ENCODE results near the gene CYP11A1.

The CYP11A1 gene

DNA sequence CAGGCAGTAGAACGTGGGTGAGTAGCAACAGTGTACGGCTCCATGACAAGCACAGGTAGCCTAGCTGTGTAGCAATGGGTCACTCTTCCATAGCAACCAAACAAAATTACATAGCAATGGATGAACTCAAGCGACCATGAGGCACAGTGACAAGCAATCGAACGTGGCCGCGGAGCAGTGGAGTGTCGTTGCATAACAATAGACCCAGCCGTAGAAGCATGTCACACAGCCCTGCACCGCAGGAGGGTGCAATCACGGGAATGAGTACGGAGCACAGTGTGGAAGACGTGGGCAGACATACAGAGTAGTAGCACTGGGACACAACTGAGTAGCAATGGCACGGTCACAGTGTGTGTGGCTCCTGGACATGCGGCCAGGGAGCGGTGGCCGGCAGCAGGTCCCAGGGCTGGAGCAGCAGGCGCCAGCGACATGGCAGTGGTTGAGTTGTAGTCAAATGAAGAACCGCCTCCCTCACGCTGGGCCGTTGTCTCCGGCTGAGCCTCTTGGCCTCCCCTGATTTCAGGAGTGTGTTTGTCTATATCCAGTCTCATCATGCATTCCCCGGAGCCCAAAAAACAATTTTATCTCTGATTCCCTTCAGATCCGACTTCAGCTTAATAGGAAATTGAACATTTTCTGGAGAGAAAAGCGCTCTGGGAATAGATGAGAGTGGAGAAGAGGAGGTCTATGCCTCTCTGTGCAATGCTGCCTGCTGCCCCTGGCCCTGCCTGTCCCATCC lies 67.2 kb downstream of the CYP11A1 start:
- Histone ChIP-seq H3K4me2 (ENCODE audit: low read length) (no peak overlapping the region), H3K9me3 (ENCODE audit: control insufficient read depth, low read length) (no peaks in the 10 kb centered on the region), H3K4me1 (no peaks in the 10 kb centered on the region), H3K27me3 (ENCODE audit: control insufficient read depth, insufficient read depth, low read length) (no peaks in the 10 kb centered on the region), H3K9ac (no peak overlapping the region), H2AFZ (no peak overlapping the region), H3K79me2 (no peaks in the 10 kb centered on the region), H3K4me3 (ENCODE audit: low read depth, low read length) (no peak overlapping the region), H3K36me3 (ENCODE audit: control insufficient read depth, insufficient read depth, low read length) (no peaks in the 10 kb centered on the region), H3K27ac (no peak overlapping the region)
- TF ChIP-seq CTCF (IDR thresholded peaks at IDR 0.05) = no peak

GRCh38 chr15:74297887-74298286 lies 69.6 kb downstream of the CYP11A1 start:
- TF ChIP-seq CTCF (IDR thresholded peaks at IDR 0.05) = no peak
- Histone ChIP-seq H3K36me3 (ENCODE audit: control insufficient read depth, insufficient read depth, low read length) (no peaks in the 10 kb centered on the region), H3K4me1 (no peaks in the 10 kb centered on the region), H2AFZ (no peak overlapping the region), H3K9me3 (ENCODE audit: control insufficient read depth, low read length) (no peaks in the 10 kb centered on the region), H3K79me2 (no peaks in the 10 kb centered on the region), H3K27ac (no peak overlapping the region), H3K4me3 (ENCODE audit: low read depth, low read length) (no peak overlapping the region), H3K9ac (no peak overlapping the region), H3K4me2 (ENCODE audit: low read length) (no peak overlapping the region), H3K27me3 (ENCODE audit: control insufficient read depth, insufficient read depth, low read length) (no peaks in the 10 kb centered on the region)

- no peaks in the 10 kb centered on the region for H3K36me3 ChIP-seq (ENCODE audit: control insufficient read depth, insufficient read depth, low read length)
- no peaks in the 10 kb centered on the region for H3K27me3 ChIP-seq (ENCODE audit: control insufficient read depth, insufficient read depth, low read length)
- no peak overlapping the region for H3K4me3 ChIP-seq (ENCODE audit: low read depth, low read length)
- H3K4me1 ChIP-seq = no peaks in the 10 kb centered on the region
- TF ChIP-seq CTCF (IDR thresholded peaks at IDR 0.05) = no peak
- no peak overlapping the region for H3K27ac ChIP-seq
- H3K9ac ChIP-seq = no peak overlapping the region
- no peaks in the 10 kb centered on the region for H3K79me2 ChIP-seq
- no peak overlapping the region for H3K4me2 ChIP-seq (ENCODE audit: low read length)
- H3K9me3 ChIP-seq (ENCODE audit: control insufficient read depth, low read length) = no peaks in the 10 kb centered on the region
- H2AFZ ChIP-seq = no peak overlapping the region
Observed at GRCh38 chr15:74295800-74296199, 71.6 kb downstream of the CYP11A1 start.

DNA sequence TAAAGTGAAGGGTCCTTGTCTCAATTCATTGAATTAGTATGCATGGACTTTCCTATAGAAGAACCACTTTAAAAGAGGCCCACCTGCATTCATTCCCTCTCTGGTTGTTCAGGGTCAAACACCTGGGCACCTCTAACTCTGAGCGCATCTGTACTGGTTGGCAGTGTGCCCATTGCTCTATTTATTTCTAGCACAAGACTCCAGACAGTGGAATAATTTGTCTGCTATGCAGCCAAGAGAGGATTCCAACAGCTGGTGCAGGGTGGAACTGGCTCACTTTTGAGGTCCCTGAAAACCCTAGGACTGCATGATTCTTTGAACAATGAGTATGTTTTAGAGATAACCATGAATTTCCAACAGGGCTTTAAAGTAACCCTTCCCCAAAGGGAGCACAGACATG lies 73.4 kb downstream of the CYP11A1 start:
- Histone ChIP-seq H3K27ac (no peak overlapping the region), H3K36me3 (ENCODE audit: control insufficient read depth, insufficient read depth, low read length) (no peaks in the 10 kb centered on the region), H3K27me3 (ENCODE audit: control insufficient read depth, insufficient read depth, low read length) (no peaks in the 10 kb centered on the region), H3K4me3 (ENCODE audit: low read depth, low read length) (no peak overlapping the region), H3K9me3 (ENCODE audit: control insufficient read depth, low read length) (no peaks in the 10 kb centered on the region), H3K4me2 (ENCODE audit: low read length) (no peak overlapping the region), H3K9ac (no peak overlapping the region), H3K4me1 (no peaks in the 10 kb centered on the region), H2AFZ (no peak overlapping the region), H3K79me2 (no peaks in the 10 kb centered on the region)
- TF ChIP-seq CTCF (IDR thresholded peaks at IDR 0.05) = no peak
